PC-9 (cell line): ENCODE results near the gene DHX58.
"Not testable (repeated sequence)": the region's sequence is repeated elsewhere in the genome, so short reads cannot be mapped to it uniquely, and the experiment has no call there.

Source experiments
- CTCF ChIP-seq: fragments of 200-600 bp; sonication (generic); conservative IDR thresholded peaks from 2 replicates; pipeline ENCODE4 v1.6.1; 2017; ENCODE audit warnings: mixed run types, antibody characterized with exemption, mild to moderate bottlenecking, moderate library complexity
- EZH2 ChIP-seq: fragments of 200-600 bp; sonication (generic); IDR thresholded peaks from 2 replicates; pipeline ENCODE4 v1.8.0; 2017; ENCODE audit warnings: antibody characterized with exemption, low read depth

- not testable (repeated sequence) for TF ChIP-seq CTCF, EZH2
Measured at GRCh38 chr17:42140690-42141089, 28.2 kb upstream of the DHX58 start.
